ENCODE data around the gene MRTFB.

DNA sequence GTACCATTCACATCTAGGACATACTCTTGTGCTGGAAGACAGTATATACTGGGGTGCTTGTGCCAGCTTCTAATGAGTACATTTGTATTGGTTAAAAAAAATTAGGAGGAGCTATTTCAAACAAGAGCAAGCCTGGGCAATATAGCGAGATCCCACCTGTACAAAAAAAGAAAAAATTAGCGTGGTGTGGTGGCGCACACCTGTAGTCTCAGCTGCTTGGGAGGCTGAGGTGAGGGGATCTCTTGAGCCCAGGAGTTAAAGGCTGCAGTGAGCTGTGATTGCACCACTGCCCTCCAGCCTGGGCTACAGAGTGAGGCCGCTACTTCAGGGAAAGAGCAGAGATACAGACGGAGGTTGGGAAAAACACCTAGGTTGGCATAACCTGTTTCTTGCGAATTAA is 1.2 kb downstream of the MRTFB start:
- TF ChIP-seq EZH2 (IDR thresholded peaks at IDR 0.05; ENCODE audit: low read depth, unreplicated experiment) (no peak), STAT1 (IDR thresholded peaks at IDR 0.05; ENCODE audit: unreplicated experiment) (no peak), EZH2phosphoT487 (IDR thresholded peaks at IDR 0.05; ENCODE audit: unreplicated experiment) (no peak), CREB1 (CRISPR knock-in tag; IDR thresholded peaks at IDR 0.05; ENCODE audit: low read depth) (no peak), JUNB (IDR thresholded peaks at IDR 0.05; ENCODE audit: unreplicated experiment) (no peak), POLR2AphosphoS5 (IDR thresholded peaks at IDR 0.05; ENCODE audit: low read depth) (no peak), ZNF114 (CRISPR knock-in tag; IDR thresholded peaks at IDR 0.05) (no peak), ZNF331 (CRISPR knock-in tag; IDR thresholded peaks at IDR 0.05; ENCODE audit: low read depth) (no peak)
- TF ChIP-seq, protein P1, sequence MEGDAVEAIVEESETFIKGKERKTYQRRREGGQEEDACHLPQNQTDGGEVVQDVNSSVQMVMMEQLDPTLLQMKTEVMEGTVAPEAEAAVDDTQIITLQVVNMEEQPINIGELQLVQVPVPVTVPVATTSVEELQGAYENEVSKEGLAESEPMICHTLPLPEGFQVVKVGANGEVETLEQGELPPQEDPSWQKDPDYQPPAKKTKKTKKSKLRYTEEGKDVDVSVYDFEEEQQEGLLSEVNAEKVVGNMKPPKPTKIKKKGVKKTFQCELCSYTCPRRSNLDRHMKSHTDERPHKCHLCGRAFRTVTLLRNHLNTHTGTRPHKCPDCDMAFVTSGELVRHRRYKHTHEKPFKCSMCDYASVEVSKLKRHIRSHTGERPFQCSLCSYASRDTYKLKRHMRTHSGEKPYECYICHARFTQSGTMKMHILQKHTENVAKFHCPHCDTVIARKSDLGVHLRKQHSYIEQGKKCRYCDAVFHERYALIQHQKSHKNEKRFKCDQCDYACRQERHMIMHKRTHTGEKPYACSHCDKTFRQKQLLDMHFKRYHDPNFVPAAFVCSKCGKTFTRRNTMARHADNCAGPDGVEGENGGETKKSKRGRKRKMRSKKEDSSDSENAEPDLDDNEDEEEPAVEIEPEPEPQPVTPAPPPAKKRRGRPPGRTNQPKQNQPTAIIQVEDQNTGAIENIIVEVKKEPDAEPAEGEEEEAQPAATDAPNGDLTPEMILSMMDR (conservative IDR thresholded peaks at IDR 0.05; ENCODE audit: low read depth in 2 of 2): no peak
- TF ChIP-seq, protein P2, sequence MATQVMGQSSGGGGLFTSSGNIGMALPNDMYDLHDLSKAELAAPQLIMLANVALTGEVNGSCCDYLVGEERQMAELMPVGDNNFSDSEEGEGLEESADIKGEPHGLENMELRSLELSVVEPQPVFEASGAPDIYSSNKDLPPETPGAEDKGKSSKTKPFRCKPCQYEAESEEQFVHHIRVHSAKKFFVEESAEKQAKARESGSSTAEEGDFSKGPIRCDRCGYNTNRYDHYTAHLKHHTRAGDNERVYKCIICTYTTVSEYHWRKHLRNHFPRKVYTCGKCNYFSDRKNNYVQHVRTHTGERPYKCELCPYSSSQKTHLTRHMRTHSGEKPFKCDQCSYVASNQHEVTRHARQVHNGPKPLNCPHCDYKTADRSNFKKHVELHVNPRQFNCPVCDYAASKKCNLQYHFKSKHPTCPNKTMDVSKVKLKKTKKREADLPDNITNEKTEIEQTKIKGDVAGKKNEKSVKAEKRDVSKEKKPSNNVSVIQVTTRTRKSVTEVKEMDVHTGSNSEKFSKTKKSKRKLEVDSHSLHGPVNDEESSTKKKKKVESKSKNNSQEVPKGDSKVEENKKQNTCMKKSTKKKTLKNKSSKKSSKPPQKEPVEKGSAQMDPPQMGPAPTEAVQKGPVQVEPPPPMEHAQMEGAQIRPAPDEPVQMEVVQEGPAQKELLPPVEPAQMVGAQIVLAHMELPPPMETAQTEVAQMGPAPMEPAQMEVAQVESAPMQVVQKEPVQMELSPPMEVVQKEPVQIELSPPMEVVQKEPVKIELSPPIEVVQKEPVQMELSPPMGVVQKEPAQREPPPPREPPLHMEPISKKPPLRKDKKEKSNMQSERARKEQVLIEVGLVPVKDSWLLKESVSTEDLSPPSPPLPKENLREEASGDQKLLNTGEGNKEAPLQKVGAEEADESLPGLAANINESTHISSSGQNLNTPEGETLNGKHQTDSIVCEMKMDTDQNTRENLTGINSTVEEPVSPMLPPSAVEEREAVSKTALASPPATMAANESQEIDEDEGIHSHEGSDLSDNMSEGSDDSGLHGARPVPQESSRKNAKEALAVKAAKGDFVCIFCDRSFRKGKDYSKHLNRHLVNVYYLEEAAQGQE (IDR thresholded peaks at IDR 0.05; ENCODE audit: unreplicated experiment): no peak
- TF ChIP-seq, protein P3, sequence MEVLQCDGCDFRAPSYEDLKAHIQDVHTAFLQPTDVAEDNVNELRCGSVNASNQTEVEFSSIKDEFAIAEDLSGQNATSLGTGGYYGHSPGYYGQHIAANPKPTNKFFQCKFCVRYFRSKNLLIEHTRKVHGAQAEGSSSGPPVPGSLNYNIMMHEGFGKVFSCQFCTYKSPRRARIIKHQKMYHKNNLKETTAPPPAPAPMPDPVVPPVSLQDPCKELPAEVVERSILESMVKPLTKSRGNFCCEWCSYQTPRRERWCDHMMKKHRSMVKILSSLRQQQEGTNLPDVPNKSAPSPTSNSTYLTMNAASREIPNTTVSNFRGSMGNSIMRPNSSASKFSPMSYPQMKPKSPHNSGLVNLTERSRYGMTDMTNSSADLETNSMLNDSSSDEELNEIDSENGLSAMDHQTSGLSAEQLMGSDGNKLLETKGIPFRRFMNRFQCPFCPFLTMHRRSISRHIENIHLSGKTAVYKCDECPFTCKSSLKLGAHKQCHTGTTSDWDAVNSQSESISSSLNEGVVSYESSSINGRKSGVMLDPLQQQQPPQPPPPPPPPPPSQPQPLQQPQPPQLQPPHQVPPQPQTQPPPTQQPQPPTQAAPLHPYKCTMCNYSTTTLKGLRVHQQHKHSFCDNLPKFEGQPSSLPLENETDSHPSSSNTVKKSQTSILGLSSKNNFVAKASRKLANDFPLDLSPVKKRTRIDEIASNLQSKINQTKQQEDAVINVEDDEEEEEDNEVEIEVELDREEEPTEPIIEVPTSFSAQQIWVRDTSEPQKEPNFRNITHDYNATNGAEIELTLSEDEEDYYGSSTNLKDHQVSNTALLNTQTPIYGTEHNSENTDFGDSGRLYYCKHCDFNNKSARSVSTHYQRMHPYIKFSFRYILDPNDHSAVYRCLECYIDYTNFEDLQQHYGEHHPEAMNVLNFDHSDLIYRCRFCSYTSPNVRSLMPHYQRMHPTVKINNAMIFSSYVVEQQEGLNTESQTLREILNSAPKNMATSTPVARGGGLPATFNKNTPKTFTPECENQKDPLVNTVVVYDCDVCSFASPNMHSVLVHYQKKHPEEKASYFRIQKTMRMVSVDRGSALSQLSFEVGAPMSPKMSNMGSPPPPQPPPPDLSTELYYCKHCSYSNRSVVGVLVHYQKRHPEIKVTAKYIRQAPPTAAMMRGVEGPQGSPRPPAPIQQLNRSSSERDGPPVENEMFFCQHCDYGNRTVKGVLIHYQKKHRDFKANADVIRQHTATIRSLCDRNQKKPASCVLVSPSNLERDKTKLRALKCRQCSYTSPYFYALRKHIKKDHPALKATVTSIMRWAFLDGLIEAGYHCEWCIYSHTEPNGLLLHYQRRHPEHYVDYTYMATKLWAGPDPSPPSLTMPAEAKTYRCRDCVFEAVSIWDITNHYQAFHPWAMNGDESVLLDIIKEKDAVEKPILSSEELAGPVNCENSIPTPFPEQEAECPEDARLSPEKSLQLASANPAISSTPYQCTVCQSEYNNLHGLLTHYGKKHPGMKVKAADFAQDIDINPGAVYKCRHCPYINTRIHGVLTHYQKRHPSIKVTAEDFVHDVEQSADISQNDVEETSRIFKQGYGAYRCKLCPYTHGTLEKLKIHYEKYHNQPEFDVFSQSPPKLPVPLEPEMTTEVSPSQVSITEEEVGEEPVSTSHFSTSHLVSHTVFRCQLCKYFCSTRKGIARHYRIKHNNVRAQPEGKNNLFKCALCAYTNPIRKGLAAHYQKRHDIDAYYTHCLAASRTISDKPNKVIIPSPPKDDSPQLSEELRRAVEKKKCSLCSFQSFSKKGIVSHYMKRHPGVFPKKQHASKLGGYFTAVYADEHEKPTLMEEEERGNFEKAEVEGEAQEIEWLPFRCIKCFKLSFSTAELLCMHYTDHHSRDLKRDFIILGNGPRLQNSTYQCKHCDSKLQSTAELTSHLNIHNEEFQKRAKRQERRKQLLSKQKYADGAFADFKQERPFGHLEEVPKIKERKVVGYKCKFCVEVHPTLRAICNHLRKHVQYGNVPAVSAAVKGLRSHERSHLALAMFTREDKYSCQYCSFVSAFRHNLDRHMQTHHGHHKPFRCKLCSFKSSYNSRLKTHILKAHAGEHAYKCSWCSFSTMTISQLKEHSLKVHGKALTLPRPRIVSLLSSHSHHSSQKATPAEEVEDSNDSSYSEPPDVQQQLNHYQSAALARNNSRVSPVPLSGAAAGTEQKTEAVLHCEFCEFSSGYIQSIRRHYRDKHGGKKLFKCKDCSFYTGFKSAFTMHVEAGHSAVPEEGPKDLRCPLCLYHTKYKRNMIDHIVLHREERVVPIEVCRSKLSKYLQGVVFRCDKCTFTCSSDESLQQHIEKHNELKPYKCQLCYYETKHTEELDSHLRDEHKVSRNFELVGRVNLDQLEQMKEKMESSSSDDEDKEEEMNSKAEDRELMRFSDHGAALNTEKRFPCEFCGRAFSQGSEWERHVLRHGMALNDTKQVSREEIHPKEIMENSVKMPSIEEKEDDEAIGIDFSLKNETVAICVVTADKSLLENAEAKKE (CRISPR knock-in tag; IDR thresholded peaks at IDR 0.05): no peak
